Natural killer cell (primary cell): ENCODE data around the gene KIAA0319L. TPM values are rescaled to one million over a fixed set of nuclear protein-coding genes. Genes with fewer than 3 reads are reported as not detected.

Experiments
- ATAC-seq, 3 donors: fragments of 150-1000 bp in 2 of 3; fragments of 200-7000 bp in 1 of 3; cut with Tn5 transposase; 1 replicate in 1 of 3; 2 replicates in 2 of 3; pipeline ENCODE4 v1.10.0; 2021; ENCODE audit warnings: mild to moderate bottlenecking in 2 of 3, moderate library complexity in 2 of 3
- DNase-seq, 2 donors: peaks; one replicate each; pipeline versions ENCODE4 v3.0.0 to v3.0.0-alpha.2; 2013 to 2021; ENCODE audit warnings: mixed read lengths in 1 of 2
- H3K27ac ChIP-seq: one replicate; pipeline ENCODE4 v1.5.1; 2013; ENCODE audit warnings: mild to moderate bottlenecking, low read length
- H3K27me3 ChIP-seq: one replicate; pipeline ENCODE4 v1.6.1; 2013; ENCODE audit warnings: low read length; ENCODE audit not compliant: control insufficient read depth, insufficient read depth
- H3K36me3 ChIP-seq: one replicate; pipeline ENCODE4 v1.6.1; 2013; ENCODE audit warnings: low read length; ENCODE audit not compliant: control insufficient read depth, insufficient read depth
- H3K4me1 ChIP-seq: one replicate; pipeline ENCODE4 v1.6.1; 2013; ENCODE audit warnings: low read length; ENCODE audit not compliant: control insufficient read depth, insufficient read depth
- H3K4me3 ChIP-seq: one replicate; pipeline ENCODE4 v1.5.1; 2013; ENCODE audit warnings: low read length
- H3K9me3 ChIP-seq: one replicate; pipeline ENCODE4 v1.6.1; 2013; ENCODE audit warnings: low read length; ENCODE audit not compliant: control insufficient read depth, insufficient read depth
- H3K27ac Mint-ChIP-seq, 2 donors: one replicate each; pipeline ENCODE4 v1.8.0; 2022; ENCODE audit warnings: mild to moderate bottlenecking in 2 of 2, mixed read lengths in 2 of 2, moderate library complexity in 1 of 2
- H3K27me3 Mint-ChIP-seq, 2 donors: one replicate each; pipeline ENCODE4 v1.8.0; 2022; ENCODE audit warnings: low read depth in 2 of 2, mixed read lengths in 2 of 2
- H3K36me3 Mint-ChIP-seq: one replicate; pipeline ENCODE4 v1.8.0; 2022; ENCODE audit warnings: mixed read lengths
- H3K4me1 Mint-ChIP-seq, 2 donors: one replicate each; pipeline ENCODE4 v1.8.0; 2022; ENCODE audit warnings: mixed read lengths in 2 of 2
- H3K4me3 Mint-ChIP-seq: one replicate; pipeline ENCODE4 v1.8.0; 2022; ENCODE audit warnings: mild to moderate bottlenecking, moderate library complexity, mixed read lengths
- H3K9me3 Mint-ChIP-seq, 2 donors: one replicate each; pipeline ENCODE4 v1.8.0; 2022; ENCODE audit warnings: mixed read lengths in 2 of 2
- WGBS: methylation state at CpG from one replicate; pipeline ENCODE4 v1.1.7; 2013; ENCODE audit warnings: missing lambda C conversion rate; ENCODE audit not compliant: insufficient coverage; 5-methylcytosine and 5-hydroxymethylcytosine counted together
- intact Hi-C: fragments of 100-400 bp; cut with micrococcal nuclease; formaldehyde crosslinking; loops from one replicate; pipeline ENCODE4 v1.14.2; 2022
- total RNA-seq, 4 donors: library from RNA; stranded (reverse); fragments of 120-200 nt in 1 of 4; gene quantifications; one replicate each; pipeline versions ENCODE4 v1.2.3 to v1.2.4, GENCODE V29; 2013 to 2022
- TF ChIP-seq, protein P1 (sequence below): fragments of 200-600 bp; IDR thresholded peaks from one replicate; pipeline ENCODE4 v1.8.0; 2022; ENCODE audit warnings: antibody characterized with exemption

The KIAA0319L gene
- total RNA-seq, 3 donors from 2014 or later (not counting 1 experiment from before 2014, with no cell fraction given): 51.3 to 75.0 (median 64.8) TPM

DNA sequence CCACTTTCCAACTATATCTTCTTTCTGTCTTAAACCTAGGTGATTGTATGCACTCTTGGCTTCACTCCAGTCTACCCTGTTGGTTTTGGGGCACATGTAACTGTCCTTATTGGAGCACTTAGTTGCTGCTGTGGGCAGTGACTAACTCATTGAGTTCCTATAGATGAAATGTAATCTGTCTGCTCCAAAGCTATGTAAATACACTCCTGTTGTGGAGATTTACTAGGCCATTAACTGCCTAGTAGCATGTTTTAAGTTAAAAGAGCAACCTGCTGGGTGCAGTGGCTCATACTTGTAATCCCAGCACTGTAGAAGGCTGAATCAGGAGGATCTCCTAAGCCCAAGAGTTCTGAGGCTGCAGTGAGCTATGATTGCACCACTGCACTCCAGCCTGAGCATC lies 151.1 kb downstream of the KIAA0319L start:
- Mint-ChIP-seq H3K27ac (no peak overlapping the region), H3K27me3 (no peaks in the 10 kb centered on the region), H3K9me3 (no peaks in the 10 kb centered on the region), H3K4me3 (no peak overlapping the region), H3K36me3 (peaks cover 20% of the 10 kb centered on the region), H3K4me1 (no peaks in the 10 kb centered on the region)
- Histone ChIP-seq H3K4me3 (no peak overlapping the region), H3K36me3 (peaks cover 41% of the 10 kb centered on the region), H3K27me3 (no peaks in the 10 kb centered on the region), H3K4me1 (no peaks in the 10 kb centered on the region), H3K9me3 (no peaks in the 10 kb centered on the region), H3K27ac (no peak overlapping the region)
- DNase-seq: no peak
- TF ChIP-seq, protein P1, sequence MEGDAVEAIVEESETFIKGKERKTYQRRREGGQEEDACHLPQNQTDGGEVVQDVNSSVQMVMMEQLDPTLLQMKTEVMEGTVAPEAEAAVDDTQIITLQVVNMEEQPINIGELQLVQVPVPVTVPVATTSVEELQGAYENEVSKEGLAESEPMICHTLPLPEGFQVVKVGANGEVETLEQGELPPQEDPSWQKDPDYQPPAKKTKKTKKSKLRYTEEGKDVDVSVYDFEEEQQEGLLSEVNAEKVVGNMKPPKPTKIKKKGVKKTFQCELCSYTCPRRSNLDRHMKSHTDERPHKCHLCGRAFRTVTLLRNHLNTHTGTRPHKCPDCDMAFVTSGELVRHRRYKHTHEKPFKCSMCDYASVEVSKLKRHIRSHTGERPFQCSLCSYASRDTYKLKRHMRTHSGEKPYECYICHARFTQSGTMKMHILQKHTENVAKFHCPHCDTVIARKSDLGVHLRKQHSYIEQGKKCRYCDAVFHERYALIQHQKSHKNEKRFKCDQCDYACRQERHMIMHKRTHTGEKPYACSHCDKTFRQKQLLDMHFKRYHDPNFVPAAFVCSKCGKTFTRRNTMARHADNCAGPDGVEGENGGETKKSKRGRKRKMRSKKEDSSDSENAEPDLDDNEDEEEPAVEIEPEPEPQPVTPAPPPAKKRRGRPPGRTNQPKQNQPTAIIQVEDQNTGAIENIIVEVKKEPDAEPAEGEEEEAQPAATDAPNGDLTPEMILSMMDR: no peak
- ATAC-seq: no peak
- intact Hi-C loops: no loop called here

DNA sequence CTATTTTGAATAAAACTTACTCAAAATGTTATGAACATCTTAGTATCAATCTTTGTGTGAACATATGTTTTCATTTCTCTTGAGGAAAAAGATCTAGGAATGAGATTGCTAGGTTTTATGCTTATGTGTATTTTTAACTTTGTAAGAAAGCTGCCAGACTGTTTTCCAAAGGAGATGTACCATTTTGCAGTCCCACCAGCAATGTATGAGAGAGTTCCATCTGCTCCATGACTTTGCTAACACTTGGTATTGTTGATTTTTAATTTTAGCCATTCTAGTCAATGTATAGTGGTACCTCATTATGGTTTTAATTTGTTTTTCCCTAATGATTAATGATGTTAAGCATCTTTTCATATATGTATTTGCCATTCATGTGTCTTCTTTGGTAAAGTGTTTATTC lies 156.2 kb downstream of the KIAA0319L start:
- peaks cover 43% of the 10 kb centered on the region for H3K36me3 Mint-ChIP-seq
- no peak for ATAC-seq
- H3K36me3 ChIP-seq: peaks cover 51% of the 10 kb centered on the region
- H3K27ac Mint-ChIP-seq: no peak overlapping the region
- TF ChIP-seq, protein P1: no peak
- no peak overlapping the region for H3K4me3 Mint-ChIP-seq
- H3K4me3 ChIP-seq: no peak overlapping the region
- intact Hi-C loops: no loop called here
- H3K27me3 Mint-ChIP-seq: no peaks in the 10 kb centered on the region
- H3K27ac ChIP-seq: no peak overlapping the region
- H3K27me3 ChIP-seq: no peaks in the 10 kb centered on the region
- H3K9me3 ChIP-seq: no peaks in the 10 kb centered on the region
- DNase-seq: no peak
- no peaks in the 10 kb centered on the region for H3K4me1 Mint-ChIP-seq
- no peaks in the 10 kb centered on the region for H3K9me3 Mint-ChIP-seq
- no peaks in the 10 kb centered on the region for H3K4me1 ChIP-seq

DNA sequence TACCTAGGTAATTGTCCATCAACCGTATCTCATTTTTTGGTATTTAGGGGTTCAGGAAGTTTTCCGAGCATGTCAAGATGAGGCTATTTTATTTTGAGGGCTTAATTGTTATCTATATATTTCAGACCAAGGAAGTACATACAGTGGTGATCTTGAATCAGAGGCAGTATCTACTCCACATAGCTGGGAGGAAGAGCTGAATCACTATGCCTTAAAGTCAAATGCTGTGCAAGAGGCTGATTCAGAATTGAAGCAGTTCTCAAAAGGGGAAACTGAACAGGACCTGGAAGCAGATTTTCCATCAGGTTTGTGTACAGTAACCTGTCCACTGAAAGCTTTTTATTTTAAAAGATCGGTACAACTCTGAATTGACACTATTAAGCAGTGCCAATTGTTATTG lies 158.5 kb downstream of the KIAA0319L start:
- H3K9me3 Mint-ChIP-seq: no peaks in the 10 kb centered on the region
- TF ChIP-seq, protein P1: no peak
- no peak for ATAC-seq
- H3K27me3 Mint-ChIP-seq: no peaks in the 10 kb centered on the region
- H3K4me3 ChIP-seq: no peak overlapping the region
- H3K27ac ChIP-seq: no peak overlapping the region
- WGBS: 100% methylated on average over 2 of the region's 3 CpGs
- H3K36me3 Mint-ChIP-seq: peaks cover 52% of the 10 kb centered on the region
- no peaks in the 10 kb centered on the region for H3K4me1 Mint-ChIP-seq
- H3K9me3 ChIP-seq: no peaks in the 10 kb centered on the region
- H3K27me3 ChIP-seq: no peaks in the 10 kb centered on the region
- no peaks in the 10 kb centered on the region for H3K4me1 ChIP-seq
- peaks cover 63% of the 10 kb centered on the region for H3K36me3 ChIP-seq
- no peak overlapping the region for H3K27ac Mint-ChIP-seq
- H3K4me3 Mint-ChIP-seq: no peak overlapping the region
- intact Hi-C loops: no loop called here
- no peak for DNase-seq

GRCh38 chr1:35394386-35394785 lies 162.8 kb downstream of the KIAA0319L start:
- TF ChIP-seq, protein P1: no peak
- DNase-seq (no peak), ATAC-seq (no peak)
- Histone ChIP-seq H3K27me3 (no peaks in the 10 kb centered on the region), H3K36me3 (peaks cover 72% of the 10 kb centered on the region), H3K4me3 (no peak overlapping the region), H3K27ac (no peak overlapping the region), H3K4me1 (no peaks in the 10 kb centered on the region), H3K9me3 (no peaks in the 10 kb centered on the region)
- Mint-ChIP-seq H3K27me3 (no peaks in the 10 kb centered on the region), H3K4me1 (no peaks in the 10 kb centered on the region), H3K9me3 (no peaks in the 10 kb centered on the region), H3K27ac (no peak overlapping the region), H3K4me3 (no peak overlapping the region), H3K36me3 (peaks cover 38% of the 10 kb centered on the region)
- WGBS: 96% methylated on average over 2 of the region's 2 CpGs
- intact Hi-C loops: no loop called here
